ENCODE results near the gene ZNF76. TPM values are rescaled to one million over a fixed set of nuclear protein-coding genes. Genes with fewer than 3 reads are reported as not detected.

ZNF76 gene
- total and polyA plus RNA-seq, 10 of the 15 experiments (the other 5 are each of a cell fraction or from before 2014, with no cell fraction given): 2.8 to 41.0 (median 24.8) TPM

DNA sequence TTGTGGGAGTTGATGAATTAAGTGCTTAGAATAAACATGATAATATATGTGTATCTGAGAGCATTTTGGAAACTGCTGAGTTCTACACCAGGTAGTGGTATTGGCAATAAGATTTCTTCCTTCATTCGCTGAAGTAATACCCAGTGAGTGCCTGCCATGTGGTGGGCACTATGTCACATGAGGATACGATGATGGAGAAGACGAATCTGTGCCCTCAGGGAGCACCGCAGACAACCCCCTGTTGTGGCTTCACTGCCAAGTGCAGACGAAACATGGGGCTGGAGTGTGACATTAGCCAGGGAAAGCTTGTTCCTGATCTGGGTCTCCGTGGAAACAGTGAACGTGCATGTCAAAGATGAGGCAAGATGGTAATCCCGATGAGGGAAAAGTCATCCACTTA lies 7.9 kb downstream of the ZNF76 start:
- CTCF ChIA-PET: interaction anchor here (1.8 kb wide), 1 partner anchor 27 kb away, joined by 6 read pairs; no protein-coding TSS in a partner anchor
- Histone ChIP-seq H3K9ac (ENCODE audit: control insufficient read depth, insufficient read depth, low read length) (no peak overlapping the region), H3K27ac (ENCODE audit: control insufficient read depth, insufficient read depth) (no peak overlapping the region), H4K20me1 (ENCODE audit: control insufficient read depth, insufficient read depth) (no peaks in the 10 kb centered on the region), H3K9me3 (replicated peaks; ENCODE audit: control insufficient read depth, insufficient read depth, low read length) (no peaks in the 10 kb centered on the region), H2AFZ (ENCODE audit: control insufficient read depth, low read depth, low read length) (no peak overlapping the region), H3K36me3 (ENCODE audit: control insufficient read depth in 2 of 2, insufficient read depth in 2 of 2, low read length in 1 of 2) (no peaks in the 10 kb centered on the region), H3K27me3 (replicated peaks in 1 of 2; ENCODE audit: control insufficient read depth in 2 of 2, insufficient read depth in 2 of 2, low read length in 1 of 2) (no peaks in the 10 kb centered on the region), H3K4me2 (ENCODE audit: control insufficient read depth, insufficient read depth) (no peak overlapping the region), H3K4me3 (no peak overlapping the region), H3K79me2 (ENCODE audit: control insufficient read depth, insufficient read depth, low read length) (peaks cover 3% of the 10 kb centered on the region), H3K4me1 (ENCODE audit: control insufficient read depth, insufficient read depth, low read length) (peaks cover 9% of the 10 kb centered on the region)
- TF ChIP-seq, protein P1, sequence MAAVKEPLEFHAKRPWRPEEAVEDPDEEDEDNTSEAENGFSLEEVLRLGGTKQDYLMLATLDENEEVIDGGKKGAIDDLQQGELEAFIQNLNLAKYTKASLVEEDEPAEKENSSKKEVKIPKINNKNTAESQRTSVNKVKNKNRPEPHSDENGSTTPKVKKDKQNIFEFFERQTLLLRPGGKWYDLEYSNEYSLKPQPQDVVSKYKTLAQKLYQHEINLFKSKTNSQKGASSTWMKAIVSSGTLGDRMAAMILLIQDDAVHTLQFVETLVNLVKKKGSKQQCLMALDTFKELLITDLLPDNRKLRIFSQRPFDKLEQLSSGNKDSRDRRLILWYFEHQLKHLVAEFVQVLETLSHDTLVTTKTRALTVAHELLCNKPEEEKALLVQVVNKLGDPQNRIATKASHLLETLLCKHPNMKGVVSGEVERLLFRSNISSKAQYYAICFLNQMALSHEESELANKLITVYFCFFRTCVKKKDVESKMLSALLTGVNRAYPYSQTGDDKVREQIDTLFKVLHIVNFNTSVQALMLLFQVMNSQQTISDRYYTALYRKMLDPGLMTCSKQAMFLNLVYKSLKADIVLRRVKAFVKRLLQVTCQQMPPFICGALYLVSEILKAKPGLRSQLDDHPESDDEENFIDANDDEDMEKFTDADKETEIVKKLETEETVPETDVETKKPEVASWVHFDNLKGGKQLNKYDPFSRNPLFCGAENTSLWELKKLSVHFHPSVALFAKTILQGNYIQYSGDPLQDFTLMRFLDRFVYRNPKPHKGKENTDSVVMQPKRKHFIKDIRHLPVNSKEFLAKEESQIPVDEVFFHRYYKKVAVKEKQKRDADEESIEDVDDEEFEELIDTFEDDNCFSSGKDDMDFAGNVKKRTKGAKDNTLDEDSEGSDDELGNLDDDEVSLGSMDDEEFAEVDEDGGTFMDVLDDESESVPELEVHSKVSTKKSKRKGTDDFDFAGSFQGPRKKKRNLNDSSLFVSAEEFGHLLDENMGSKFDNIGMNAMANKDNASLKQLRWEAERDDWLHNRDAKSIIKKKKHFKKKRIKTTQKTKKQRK (IDR thresholded peaks at IDR 0.05; ENCODE audit: low read depth, low read length): no peak
- no peak for TF ChIP-seq CBFB (IDR thresholded peaks at IDR 0.05; ENCODE audit: low read depth)
- TF ChIP-seq BCL11A (IDR thresholded peaks at IDR 0.05; ENCODE audit: low read depth, low read length): no peak
- TF ChIP-seq ESRRA (IDR thresholded peaks at IDR 0.05; ENCODE audit: low read length): no peak
- no peak for TF ChIP-seq FOXM1 (IDR thresholded peaks at IDR 0.05; ENCODE audit: low read depth, low read length)
- ATAC-seq (no peak), FAIRE-seq (no peak), DNase-seq (ENCODE audit: low read depth, low spot score) (no peak)
- intact Hi-C loops (cut with micrococcal nuclease; ENCODE audit: unreplicated experiment): no loop called here
- POLR2A ChIA-PET: interaction anchor here (1.5 kb wide), 1 partner anchor 8 kb away, joined by 5 read pairs; the partner anchor contains the start of gene ZNF76
- 94% methylated on average over 8 of the region's 8 CpGs for whole genome bisulfite sequencing (ENCODE audit: insufficient coverage, insufficient replicate concordance, low lambda C conversion rate, missing lambda C conversion rate)
- SMC1A ChIA-PET (ENCODE audit: uncharacterized antibody, unreplicated experiment): no interaction called here
- in situ Hi-C loops (cut with MboI): no loop called here
- BruUV-seq (replicated peaks): no TSS peak
- RAD21 ChIA-PET (ENCODE audit: unreplicated experiment): no interaction called here

All from GM12878 (cell line).